ENCODE measurements around the gene IDI2.
"Not testable (repeated sequence)": the region's sequence is repeated elsewhere in the genome, so short reads cannot be mapped to it uniquely, and the experiment has no call there.

IDI2 gene

DNA sequence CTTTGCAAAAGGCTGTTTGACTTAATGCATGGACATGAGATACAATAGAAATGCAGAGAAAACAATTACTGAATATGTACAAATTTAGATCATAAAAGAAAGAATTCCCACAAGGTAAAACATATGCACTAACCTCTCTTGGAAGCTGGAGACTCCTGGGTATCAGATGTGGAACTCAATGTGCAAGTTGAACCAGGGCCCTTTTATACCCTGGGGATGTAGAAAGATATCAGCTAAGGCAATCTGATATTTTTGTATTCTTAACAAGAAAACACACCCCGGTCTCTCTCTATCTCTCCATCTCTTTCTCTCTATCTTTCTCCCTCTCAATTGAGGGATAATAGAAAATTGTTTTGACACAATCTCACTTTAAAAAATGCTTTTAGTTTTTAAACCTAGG lies at the start of gene IDI2:
IDI2 (minus strand) TSS at position 177 of the 400 bp plus-strand sequence. CDS start 1,136 bp downstream, outside the sequence.
- DNase-seq (ENCODE audit: low read depth): no peak

DNA sequence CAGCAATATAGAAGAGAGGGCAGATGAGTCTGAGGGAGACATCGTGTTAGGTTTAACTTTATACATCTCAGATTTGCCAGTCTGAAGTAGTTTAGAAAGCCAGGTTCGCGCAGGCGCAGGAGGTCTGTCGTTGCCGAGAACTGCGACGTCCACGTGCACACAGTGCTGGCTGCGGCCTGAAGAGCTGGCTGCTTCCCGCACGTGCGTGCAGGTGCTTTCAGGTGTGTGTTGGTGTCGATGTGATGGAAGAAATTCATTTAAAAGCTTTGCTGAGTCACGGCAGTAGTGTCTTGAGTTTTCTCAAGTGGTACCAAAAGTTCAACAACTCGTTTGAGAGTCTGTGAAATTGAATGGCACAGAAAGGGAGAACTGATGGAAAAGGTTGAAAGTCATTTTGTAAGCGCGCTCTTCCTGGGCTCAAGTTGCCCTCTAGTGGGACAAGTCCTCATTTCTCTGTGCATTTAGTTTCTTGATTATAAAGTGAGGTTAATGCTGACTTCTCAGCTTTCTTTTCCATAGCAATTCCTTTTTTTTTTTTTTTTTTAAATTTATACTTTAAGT lies 49.2 kb upstream of the IDI2 start:
- DNase-seq (ENCODE audit: low read depth): no peak

DNA sequence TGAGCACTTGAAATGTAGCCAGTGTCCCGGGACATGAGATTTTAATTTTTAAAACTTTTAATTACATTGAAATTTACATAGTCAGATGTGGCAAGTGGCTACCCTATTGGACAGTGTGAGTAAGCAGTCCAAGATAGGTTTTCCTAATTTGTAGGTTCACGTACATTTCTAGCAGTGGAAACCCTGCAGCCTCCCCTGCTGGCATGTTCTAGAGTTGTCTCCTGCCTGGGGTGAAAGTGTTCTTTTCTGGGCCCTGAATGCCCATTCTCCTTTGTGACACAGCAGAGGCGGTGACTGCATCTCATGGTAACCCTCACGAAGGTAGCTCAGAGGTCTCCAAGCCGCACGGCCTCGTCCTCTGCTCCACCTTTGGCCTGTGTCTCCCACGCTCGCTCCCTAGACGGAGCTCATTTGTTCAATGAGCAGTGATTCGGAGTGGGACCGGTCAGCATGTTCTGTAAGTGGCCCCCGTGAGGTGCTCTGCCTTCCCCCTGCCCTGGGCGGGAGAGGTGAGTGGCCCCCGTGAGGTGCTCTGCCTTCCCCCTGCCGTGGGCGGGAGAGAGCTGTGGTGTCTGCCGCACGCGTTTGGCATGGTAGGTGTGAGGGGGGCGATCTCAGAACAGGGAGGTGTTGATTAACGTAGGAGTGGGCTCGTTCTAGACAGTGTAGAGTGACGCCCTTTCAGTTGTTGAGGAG lies 48.5 kb upstream of the IDI2 start:
- DNase-seq (ENCODE audit: low read depth): no peak

DNA sequence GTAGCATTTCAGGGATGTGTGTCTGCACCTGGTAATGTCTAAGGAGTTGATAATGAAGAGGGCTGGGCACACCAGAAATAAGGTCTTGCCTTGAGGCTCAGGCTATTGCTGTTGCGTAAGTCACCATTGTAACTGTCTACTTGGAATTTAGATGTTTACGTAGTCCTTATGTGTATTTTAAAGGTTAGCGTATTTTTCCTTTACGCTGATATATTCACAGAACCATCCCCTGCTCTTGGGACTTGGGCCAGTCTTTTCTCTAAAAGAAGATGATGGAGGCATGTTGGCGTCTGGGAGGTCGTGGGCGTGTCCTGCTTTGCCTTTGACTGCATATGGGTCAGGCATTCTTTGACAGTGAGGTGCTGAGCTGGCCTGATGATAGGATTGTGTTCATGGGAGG lies 45.3 kb upstream of the IDI2 start:
- no peak for DNase-seq (ENCODE audit: low read depth)

DNA sequence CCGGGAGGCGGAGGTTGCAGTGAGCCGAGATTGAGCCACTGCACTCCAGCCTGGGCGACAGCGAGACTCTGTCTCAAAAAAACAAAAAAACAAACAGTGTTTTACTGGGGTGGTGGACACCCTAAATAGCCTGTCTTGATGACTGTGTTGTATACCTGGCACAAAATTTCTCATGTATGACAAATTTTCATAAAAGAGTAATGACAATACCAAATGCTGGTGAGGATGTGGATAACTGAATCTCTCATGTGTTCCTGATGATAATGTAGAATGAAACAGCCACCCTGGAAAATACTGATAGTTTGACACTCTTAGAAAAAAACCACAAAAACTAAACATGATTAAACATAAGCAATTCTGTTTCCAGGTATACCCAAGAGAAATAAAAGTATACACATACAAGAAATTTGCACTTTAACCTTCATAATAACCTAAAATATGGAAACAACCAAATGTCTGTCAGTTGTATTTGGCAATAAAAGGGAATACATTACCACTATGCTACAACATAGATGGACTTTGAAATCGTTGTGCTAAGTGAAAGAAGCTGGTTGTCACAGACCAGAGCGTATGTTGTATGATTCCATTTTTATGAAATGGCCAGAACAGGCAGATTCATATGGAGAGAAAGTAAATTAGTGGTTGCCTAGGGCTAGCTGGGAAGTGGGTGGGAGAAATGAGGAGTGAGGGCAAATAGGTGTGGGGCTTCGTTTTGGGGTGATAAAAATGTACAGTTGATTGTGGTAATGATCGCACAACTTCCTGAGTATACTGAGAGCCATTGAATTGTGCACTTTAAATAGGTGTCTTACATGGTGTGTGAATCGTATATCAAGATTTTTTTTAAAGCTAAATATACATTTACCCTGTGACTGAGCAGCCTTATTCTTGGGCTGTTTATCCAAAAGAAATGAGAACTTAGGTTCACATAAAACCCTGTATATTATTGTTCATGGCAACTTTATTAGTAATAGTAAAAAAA lies 43.0 kb upstream of the IDI2 start:
- DNase-seq (ENCODE audit: low read depth): no peak

DNA sequence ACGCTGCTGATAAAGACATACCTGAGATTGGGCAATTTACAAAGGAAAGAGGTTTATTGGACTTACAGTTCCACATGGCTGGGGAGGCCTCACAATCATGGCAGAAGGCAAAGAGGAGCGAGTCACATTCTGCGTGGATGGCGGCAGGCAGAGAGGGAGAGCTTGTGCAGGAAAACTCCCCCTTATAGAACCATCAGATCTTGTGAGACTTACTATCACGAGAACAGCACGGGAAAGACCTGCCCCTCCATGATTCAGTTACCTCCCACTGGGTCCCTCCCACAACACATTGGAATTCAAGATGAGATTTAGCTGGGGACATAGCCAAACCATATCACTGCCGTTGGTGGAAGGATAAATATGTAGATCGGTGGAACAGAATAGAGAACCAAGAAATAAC lies 41.1 kb upstream of the IDI2 start:
- DNase-seq (ENCODE audit: low read depth): not testable (repeated sequence)

DNA sequence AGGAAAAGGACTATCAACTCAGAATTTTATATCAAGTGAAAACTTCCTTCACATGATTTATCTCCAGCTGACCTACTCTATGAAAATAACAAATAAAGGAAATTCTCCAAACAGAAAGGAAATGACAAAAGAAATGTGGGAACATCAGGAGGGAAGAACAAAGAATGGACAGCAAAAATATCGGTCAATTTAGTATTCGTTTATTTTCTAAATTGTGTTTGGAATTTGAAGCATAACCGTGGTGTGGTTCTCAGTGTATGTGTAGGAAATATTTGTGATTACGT lies 39.2 kb upstream of the IDI2 start:
- no peak for DNase-seq (ENCODE audit: low read depth)

DNA sequence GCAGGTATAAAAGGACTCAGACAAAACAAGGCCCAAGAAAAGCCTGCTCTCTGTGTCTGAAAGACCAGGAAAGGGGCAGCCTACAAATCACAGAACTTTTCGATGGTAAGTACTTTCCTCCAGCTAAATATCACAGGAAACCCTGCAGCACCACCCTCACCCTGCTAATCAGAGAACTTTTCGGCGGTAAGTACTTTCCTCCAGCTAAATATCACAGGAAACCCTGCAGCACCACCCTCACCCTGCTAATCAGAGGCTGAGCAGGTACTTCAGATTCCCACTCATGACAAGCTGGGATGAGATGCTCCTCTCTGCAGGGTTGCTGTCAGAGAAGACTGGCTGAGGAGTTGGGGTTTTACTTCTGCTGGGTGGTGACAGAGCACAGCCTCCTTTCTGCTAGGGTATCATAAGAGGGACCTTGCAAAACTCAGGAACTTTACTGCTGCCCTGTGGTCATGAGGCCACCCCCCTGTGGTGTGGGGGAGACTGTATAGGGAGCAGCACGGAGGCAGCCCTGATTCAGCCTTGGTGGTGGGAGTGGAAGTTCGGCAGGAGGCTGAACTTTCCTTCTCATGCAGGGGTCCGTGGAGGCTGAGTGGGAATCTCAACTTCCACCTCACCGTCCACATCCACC lies 37.7 kb upstream of the IDI2 start:
- no peak for DNase-seq (ENCODE audit: low read depth)

DNA sequence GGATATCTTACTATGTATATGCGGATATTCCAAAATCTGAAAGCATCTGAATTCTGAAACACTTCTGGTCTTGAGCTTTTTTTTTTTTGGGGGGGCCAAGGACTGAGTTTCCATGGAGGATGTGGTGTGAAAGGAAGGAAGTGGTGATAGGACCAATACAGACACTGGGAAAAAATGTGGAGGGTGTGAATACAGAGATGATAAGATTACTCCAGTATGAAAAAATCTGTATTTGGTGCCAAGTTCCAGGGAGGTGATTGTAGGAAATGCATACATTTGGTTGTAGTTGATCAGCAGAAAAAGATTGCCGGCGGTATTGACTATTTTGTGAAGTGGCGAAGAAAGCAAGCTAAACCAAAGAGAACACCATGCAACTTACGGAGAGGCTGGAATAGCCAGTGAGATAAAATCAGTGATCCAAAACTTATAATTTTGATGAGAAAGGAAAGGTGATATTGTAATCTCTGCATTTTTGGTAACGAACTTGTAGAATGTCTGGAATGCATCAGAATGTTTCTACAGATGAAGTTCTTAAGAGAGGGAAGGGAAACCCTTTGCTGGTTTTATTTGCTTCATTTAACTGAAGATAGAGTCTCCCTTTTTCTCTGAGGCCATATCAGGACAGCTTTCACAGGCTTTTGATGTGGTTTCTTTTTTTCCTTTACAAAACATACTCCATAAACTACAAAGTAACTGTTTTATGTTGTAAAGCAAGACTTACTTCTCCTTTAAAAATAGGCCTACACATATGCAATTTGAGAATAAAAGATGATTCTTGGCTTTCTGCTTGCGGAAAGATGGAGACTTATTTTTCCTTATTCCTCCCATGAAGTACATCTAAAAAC lies 36.5 kb upstream of the IDI2 start:
- no peak for DNase-seq (ENCODE audit: low read depth)

DNA sequence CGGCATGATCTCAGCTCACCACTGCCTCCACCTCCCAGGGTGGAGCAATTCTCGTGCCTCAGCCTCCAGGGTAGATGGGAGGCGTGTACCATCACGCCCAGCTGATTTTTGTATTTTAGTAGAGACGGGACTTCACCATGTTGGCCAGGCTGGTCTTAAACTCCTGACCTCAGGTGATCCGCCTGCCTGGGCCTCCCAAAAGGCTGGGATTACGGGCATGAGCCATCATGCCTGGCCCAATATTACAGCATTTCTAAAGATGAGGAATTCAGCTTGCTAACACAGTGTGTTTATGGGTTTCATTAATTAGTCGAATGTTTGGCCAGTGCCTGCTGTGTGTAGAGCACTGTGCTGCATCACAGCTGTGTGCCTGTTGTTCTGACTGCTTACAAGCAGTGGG lies 34.2 kb upstream of the IDI2 start:
- no peak for DNase-seq (ENCODE audit: low read depth)

DNA sequence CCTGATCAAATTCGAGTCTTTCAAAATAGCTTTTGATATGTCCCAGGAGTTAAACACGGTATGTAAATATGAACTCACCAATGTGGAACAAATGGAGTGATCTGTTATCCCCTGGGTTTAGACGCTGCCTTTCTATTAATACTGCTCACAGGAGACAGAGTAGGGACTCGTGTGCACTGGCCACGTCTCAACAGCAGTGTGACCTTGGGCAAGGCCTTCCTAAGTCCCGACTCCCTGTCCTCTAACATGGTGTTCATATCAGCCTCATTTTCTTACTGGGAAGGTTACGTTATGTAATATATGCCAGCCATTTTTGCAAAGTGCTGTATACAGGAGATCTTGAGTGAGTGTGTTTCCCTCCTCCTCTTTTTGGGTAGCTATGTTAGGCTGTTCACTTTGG lies 32.4 kb upstream of the IDI2 start:
- no peak for DNase-seq (ENCODE audit: low read depth)

DNA sequence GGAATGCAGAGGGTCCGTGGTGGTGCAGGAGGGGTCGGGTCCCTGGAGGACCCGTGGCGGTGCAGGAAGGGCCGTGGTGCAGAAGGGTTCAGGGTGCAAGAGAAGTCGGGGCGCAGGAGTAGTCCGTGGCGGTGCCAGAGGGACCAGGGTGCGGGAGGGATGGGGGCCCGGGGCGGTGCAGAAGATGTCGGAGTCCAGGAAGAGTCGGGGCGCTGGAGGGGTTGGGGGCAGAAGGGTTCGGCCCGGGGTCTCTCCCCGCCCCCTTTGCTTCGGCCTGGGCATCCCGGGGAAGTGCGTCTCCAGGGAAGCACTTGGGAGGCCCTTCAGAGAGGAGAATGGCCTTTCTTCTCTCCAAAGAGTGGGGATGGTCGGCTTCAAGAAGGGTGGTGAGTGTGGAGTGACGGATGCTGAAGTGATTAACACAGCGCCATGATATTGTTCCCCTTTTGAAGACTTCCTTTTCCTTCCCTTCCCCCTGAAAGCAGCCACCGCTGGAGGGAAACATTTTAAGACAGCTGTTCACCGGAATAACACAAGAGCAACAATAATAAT lies 31.5 kb upstream of the IDI2 start:
- no peak for DNase-seq (ENCODE audit: low read depth)

DNA sequence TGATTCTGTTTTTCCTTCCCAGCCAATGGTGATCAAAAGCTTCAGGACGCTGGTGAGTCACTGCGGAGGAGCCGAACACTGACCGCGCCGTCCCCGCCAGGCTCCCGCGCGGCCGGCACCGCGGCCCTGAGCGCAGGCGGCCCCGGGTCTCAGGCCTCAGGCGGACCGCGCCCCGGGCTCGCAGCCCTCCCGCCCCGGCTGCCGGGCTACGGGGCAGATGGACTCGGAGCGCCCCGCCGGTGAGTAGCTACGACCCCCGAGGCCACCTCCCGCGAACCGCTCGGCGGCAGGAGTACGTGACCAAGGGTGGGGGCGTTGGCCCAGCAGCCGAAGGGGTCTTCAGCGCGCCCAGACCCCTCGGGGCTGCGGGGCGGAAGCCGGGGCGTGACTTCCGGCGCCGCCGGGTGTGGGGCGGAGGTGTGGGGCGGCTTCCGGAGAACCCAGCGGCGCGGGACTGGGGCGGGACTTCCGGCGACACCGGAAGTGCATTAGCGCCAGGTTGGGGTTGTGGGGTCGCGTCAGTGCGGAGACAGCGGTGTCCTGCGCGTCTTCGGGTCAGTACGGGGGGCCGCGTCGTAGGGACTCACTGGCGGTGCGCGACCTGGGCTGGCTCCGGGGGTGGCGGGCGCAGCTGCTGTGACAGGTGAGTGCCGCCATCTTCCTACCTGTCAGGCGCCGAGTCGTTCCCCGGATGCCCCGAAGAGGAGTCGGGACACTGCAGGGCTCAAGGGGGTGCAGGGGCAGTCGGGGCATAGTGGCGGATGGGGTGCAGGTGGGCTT lies 30.9 kb upstream of the IDI2 start, which contains the start of gene WDR37:
WDR37 (plus strand) TSS at position 60 of the 780 bp plus-strand sequence. CDS start 15,771 bp downstream, outside the sequence.
- DNase-seq (ENCODE audit: low read depth): peak; percentile 78

DNA sequence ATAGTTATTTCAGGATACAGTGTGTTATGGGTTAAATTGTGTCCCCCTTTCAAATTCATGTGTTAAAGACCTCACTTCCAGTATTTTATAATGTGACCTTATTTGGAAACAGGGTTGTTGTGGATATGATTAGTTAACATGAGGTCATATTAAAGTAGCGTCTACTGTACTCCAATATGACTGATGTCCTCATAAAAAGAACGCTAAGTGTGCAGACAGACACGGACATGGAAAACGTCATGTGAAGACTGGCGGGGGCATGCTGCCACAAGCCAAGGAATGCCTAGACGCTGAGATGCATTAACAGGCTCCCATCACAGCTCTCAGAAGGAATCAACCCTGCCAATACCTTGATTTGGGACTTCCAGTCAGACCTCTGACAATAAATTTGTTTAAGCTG lies 29.0 kb upstream of the IDI2 start:
- DNase-seq (ENCODE audit: low read depth): no peak

DNA sequence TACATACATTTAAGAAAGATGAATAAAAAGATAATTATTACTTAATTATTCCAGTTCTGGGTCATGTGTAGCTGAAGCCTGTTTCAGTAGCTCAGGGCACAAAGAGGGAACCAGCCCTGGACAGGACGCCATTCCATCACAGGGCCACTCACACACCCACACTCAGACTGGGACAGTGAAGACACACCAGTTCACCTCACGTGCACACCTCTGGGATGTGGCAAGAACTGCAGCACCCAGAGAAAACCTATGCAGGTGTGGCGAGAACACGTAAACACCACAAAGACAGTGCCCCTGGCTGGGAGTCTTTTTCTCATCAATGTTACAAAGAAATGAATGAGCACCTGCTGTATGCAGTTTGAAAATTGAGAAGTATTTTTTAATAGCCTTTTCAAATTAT lies 24.9 kb upstream of the IDI2 start:
- DNase-seq (ENCODE audit: low read depth): no peak

DNA sequence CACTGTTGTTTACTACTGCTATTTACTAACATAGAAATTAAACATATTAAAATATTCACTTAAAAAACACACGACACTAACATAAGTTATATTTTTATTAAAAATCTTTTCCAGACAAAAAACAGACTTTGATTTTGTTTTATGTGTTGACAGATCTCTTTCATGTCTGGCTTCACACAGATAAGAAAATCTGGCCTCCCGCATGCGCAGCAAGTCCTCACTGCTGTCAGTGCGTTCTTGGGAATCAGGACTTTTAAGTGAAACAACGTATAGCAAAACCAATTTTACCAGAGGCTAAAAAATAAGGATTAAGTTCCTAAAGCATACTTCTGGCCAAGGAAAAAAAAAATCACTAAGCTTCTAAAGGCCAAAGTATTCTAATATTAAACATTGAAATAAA lies 24.5 kb upstream of the IDI2 start:
- no peak for DNase-seq (ENCODE audit: low read depth)

DNA sequence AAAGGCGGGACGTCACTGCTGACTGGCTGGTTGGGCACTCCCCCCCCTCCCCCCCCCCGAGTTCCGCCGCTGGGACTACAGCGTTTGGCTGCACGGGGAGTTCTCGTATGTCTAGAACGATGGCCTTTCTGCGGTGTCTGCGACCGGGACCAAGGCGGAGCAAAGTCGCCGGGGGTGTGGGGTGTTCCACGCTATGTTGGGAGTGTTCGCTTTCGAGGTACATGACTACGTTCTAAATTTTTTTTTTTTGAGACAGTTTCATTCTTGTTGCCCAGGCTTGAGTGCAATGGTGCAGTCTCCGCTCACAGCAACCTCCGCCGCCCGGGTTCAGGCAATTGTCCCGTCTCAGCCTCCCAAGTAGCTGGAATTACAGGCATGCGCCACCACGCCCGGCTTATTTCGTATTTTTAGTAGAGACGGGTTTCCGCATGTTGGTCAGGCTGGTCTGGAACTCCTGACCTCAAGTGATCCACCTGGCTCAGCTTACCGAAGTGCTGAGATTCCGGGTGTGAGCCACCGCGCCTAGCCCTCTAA lies 23.8 kb upstream of the IDI2 start:
- DNase-seq (ENCODE audit: low read depth): no peak

DNA sequence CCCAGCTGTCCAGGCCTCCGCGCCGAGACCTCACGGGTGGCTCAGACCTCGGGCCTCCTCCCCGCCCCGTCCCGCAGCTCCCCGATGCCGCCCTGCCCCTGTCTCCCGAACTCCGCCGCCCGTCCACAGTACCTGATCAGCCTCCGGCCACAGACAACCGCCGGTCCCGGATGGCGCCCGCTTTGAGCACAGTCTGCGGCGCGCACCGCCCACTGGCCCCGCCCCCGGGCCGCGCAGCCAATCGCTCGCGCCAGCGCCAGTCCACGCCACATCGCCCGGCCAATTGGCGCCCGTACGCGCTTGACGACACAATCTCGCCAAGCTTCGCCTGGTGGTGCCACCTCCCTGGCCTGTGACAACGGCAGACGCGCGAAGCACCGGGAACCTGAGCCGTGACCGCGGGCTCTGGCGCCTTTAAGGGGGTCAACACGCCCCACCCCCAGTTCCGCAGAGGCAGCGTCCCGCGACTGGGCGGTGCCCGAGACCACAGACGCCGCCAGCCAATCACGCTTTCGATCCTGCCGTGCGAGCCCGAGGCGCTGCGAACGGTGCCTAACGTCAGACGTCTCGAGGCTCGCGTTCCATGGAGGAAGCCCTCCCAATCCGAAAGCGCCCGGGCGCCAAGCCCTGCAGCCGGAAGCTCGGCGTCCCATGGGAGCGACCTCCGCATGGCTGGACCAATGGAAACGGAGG lies 23.2 kb upstream of the IDI2 start, which contains the start of gene IDI1:
IDI1 (minus strand) TSS at position 388 of the 693 bp plus-strand sequence; CDS start at position 272, 116 bp downstream.
- DNase-seq (ENCODE audit: low read depth): peak; percentile 100

DNA sequence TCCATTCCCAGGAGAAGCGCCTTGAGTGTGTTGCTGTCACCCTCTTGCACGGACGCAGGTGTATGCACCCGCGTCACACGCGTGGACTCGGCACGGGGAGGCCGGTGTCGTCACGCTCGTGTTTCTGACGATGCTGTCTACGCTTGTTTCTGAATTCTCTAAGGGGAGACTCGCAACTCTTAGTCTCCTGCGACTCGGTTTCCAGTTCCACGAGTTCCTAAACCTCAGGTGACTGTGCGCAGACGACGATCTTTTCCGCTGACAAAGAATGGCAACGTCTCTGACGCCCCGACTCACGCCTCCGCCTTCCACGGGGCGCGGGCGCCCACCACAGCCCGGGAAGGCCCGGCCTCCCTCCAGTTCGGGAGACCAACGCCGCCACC lies 22.7 kb upstream of the IDI2 start:
- DNase-seq (ENCODE audit: low read depth): peak; percentile 35
